Mucosa of rectum (tissue), 2 donors: Measurements from ENCODE around the gene RPS13.
"Not testable (repeated sequence)": the region's sequence is repeated elsewhere in the genome, so short reads cannot be mapped to it uniquely, and the experiment has no call there.

Experiments
- H3K27ac ChIP-seq, 2 donors: one replicate each; pipeline ENCODE4 v1.7.0; 2013; ENCODE audit warnings: inconsistent platforms in 2 of 2, low read depth in 2 of 2, low read length in 2 of 2
- H3K27me3 ChIP-seq, 2 donors: one replicate each; pipeline ENCODE4 v1.7.0; 2013; ENCODE audit warnings: low read length in 2 of 2; ENCODE audit not compliant: control insufficient read depth in 2 of 2, insufficient read depth in 2 of 2
- H3K36me3 ChIP-seq, 2 donors: one replicate each; pipeline ENCODE4 v1.7.0; 2013; ENCODE audit warnings: low read length in 2 of 2; ENCODE audit not compliant: control insufficient read depth in 2 of 2, insufficient read depth in 2 of 2
- H3K4me1 ChIP-seq, 2 donors: one replicate each; pipeline ENCODE4 v1.7.0; 2013; ENCODE audit warnings: low read length in 2 of 2, mild to moderate bottlenecking in 1 of 2; ENCODE audit not compliant: control insufficient read depth in 2 of 2, insufficient read depth in 2 of 2
- H3K4me3 ChIP-seq, 2 donors: one replicate each; pipeline ENCODE4 v1.7.0; 2013; ENCODE audit warnings: low read length in 2 of 2
- H3K9ac ChIP-seq, 2 donors: one replicate each; pipeline ENCODE4 v1.7.0; 2013; ENCODE audit warnings: low read length in 2 of 2, low read depth in 1 of 2, mild to moderate bottlenecking in 1 of 2
- H3K9me3 ChIP-seq, 2 donors: one replicate each; pipeline ENCODE4 v1.7.0; 2013; ENCODE audit warnings: low read length in 2 of 2; ENCODE audit not compliant: control insufficient read depth in 2 of 2
- donor health status: healthy.
- donor health status: Normal muscosa, but diverticular disease.

Gene RPS13

GRCh38 chr11:17077240-17077519, 287 bp downstream of the RPS13 start:
- Histone ChIP-seq H3K36me3 (peaks cover 24 to 26% of the 10 kb centered on the region in 2 donors), H3K27me3 (no peaks in the 10 kb centered on the region), H3K4me1 (peaks cover 17 to 28% of the 10 kb centered on the region in 2 donors), H3K9ac (peak overlapping the region; percentile 97 to 100), H3K9me3 (no peaks in the 10 kb centered on the region), H3K4me3 (peak overlapping the region; percentile 95 to 100), H3K27ac (peak overlapping the region; percentile 89 to 95)

GRCh38 chr11:17076517-17077239, 789 bp downstream of the RPS13 start:
- Histone ChIP-seq H3K9me3 (no peaks in the 10 kb centered on the region), H3K36me3 (peaks cover 24 to 26% of the 10 kb centered on the region in 2 donors), H3K27me3 (no peaks in the 10 kb centered on the region), H3K27ac (peak overlapping the region; percentile 89 to 95), H3K9ac (peak overlapping the region; percentile 97 to 100), H3K4me3 (peak overlapping the region; percentile 95 to 100), H3K4me1 (peaks cover 17 to 28% of the 10 kb centered on the region in 2 donors)

- Histone ChIP-seq H3K27ac (no peak overlapping the region), H3K4me3 (peak overlapping the region in 1 of 2 donors; percentile 5), H3K9me3 (no peaks in the 10 kb centered on the region), H3K27me3 (no peaks in the 10 kb centered on the region), H3K36me3 (peaks cover 24 to 26% of the 10 kb centered on the region in 2 donors), H3K9ac (peak overlapping the region in 1 of 2 donors; percentile 9), H3K4me1 (peaks cover 17 to 28% of the 10 kb centered on the region in 2 donors)
Measured at GRCh38 chr11:17075506-17075905, 2.0 kb downstream of the RPS13 start.

- Histone ChIP-seq H3K9ac (no peak overlapping the region), H3K27ac (no peak overlapping the region), H3K9me3 (no peaks in the 10 kb centered on the region), H3K4me1 (peaks cover 17 to 26% of the 10 kb centered on the region in 2 donors), H3K27me3 (no peaks in the 10 kb centered on the region), H3K4me3 (no peak overlapping the region), H3K36me3 (peaks cover 24 to 26% of the 10 kb centered on the region in 2 donors)
Measured at GRCh38 chr11:17073370-17074027, 4.0 kb downstream of the RPS13 start.

GRCh38 chr11:17067417-17067816, 10.1 kb downstream of the RPS13 start:
- no peaks in the 10 kb centered on the region for H3K36me3 ChIP-seq
- H3K4me3 ChIP-seq = no peak overlapping the region
- H3K9ac ChIP-seq = no peak overlapping the region
- no peak overlapping the region for H3K27ac ChIP-seq
- H3K9me3 ChIP-seq = no peaks in the 10 kb centered on the region
- no peaks in the 10 kb centered on the region for H3K27me3 ChIP-seq
- no peaks in the 10 kb centered on the region for H3K4me1 ChIP-seq

GRCh38 chr11:17066691-17067090, 10.8 kb downstream of the RPS13 start:
- H3K27me3 ChIP-seq = no peaks in the 10 kb centered on the region
- no peak overlapping the region for H3K27ac ChIP-seq
- H3K4me3 ChIP-seq = no peak overlapping the region
- no peak overlapping the region for H3K9ac ChIP-seq
- H3K9me3 ChIP-seq = no peaks in the 10 kb centered on the region
- H3K36me3 ChIP-seq = no peaks in the 10 kb centered on the region
- H3K4me1 ChIP-seq = no peaks in the 10 kb centered on the region

- no peak overlapping the region for H3K27ac ChIP-seq
- H3K36me3 ChIP-seq = no peaks in the 10 kb centered on the region
- no peak overlapping the region for H3K4me3 ChIP-seq
- no peak overlapping the region for H3K9ac ChIP-seq
- no peaks in the 10 kb centered on the region for H3K9me3 ChIP-seq
- no peaks in the 10 kb centered on the region for H3K4me1 ChIP-seq
- H3K27me3 ChIP-seq = no peaks in the 10 kb centered on the region
Measured at GRCh38 chr11:17063171-17064002, 14.1 kb downstream of the RPS13 start.

GRCh38 chr11:17051146-17051545, 26.3 kb downstream of the RPS13 start:
- H3K9ac ChIP-seq, H3K9me3 ChIP-seq, H3K27ac ChIP-seq, H3K4me1 ChIP-seq, H3K27me3 ChIP-seq, H3K4me3 ChIP-seq, H3K36me3 ChIP-seq: not testable (repeated sequence)

GRCh38 chr11:17048491-17048890, 29.0 kb downstream of the RPS13 start:
- H3K4me3 ChIP-seq = not testable (repeated sequence)

GRCh38 chr11:17046690-17047089, 30.8 kb downstream of the RPS13 start:
- Histone ChIP-seq H3K4me3 (no peak overlapping the region), H3K9ac (no peak overlapping the region), H3K27me3 (no peaks in the 10 kb centered on the region), H3K4me1 (peaks cover 0 to 3% of the 10 kb centered on the region in 2 donors), H3K27ac (no peak overlapping the region), H3K36me3 (no peaks in the 10 kb centered on the region), H3K9me3 (no peaks in the 10 kb centered on the region)

More at GRCh38 chr11:17048491-17048890, 29.0 kb downstream of the RPS13 start:
- H3K4me1 ChIP-seq, H3K9me3 ChIP-seq, H3K9ac ChIP-seq, H3K36me3 ChIP-seq, H3K27me3 ChIP-seq, H3K27ac ChIP-seq: not testable (repeated sequence)
